Uterus (tissue), 4 donors: ENCODE results near the gene ADGRE1. TPM values are rescaled to one million over a fixed set of nuclear protein-coding genes. Genes with fewer than 3 reads are reported as not detected.

Experiments used
- DNase-seq, 2 donors: peaks; one replicate each; pipeline ENCODE4 v3.0.0-alpha.2; 2019 to 2020
- H3K27ac ChIP-seq, 2 donors: fragments of 200-600 bp; sonication (generic); 1 replicate in 1 of 2; 2 replicates in 1 of 2; pipeline ENCODE4 v1.5.1; 2016 to 2018
- H3K27me3 ChIP-seq, 2 donors: fragments of 200-600 bp; sonication (generic); one replicate each; pipeline ENCODE4 v1.5.1; 2018 to 2019; ENCODE audit warnings: control low read depth in 1 of 2
- H3K36me3 ChIP-seq, 2 donors: fragments of 200-600 bp; sonication (generic); one replicate each; pipeline ENCODE4 v1.5.1; 2019; ENCODE audit warnings: control low read depth in 1 of 2
- H3K4me1 ChIP-seq, 2 donors: fragments of 200-600 bp; sonication (generic); one replicate each; pipeline ENCODE4 v1.5.1; 2018 to 2019; ENCODE audit warnings: control low read depth in 1 of 2
- H3K4me3 ChIP-seq, 2 donors: fragments of 200-600 bp; sonication (generic); 1 replicate in 1 of 2; 2 replicates in 1 of 2; pipeline ENCODE4 v1.5.1; 2018 to 2019; ENCODE audit warnings: mild to moderate bottlenecking in 1 of 2
- H3K9me3 ChIP-seq, 2 donors: fragments of 200-600 bp; sonication (generic); one replicate each; pipeline ENCODE4 v1.5.1; 2019; ENCODE audit warnings: control low read depth in 1 of 2
- POLR2A ChIP-seq, 2 donors: fragments of 450-650 bp; IDR thresholded peaks; one replicate each; pipeline ENCODE4 v1.6.1; 2016; ENCODE audit warnings: antibody characterized with exemption in 2 of 2, mild to moderate bottlenecking in 1 of 2, moderate library complexity in 1 of 2
- intact Hi-C: fragments of 100-400 bp; cut with DNase I; formaldehyde crosslinking; loops from one replicate; pipeline ENCODE4 v1.15.1; 2023; ENCODE audit warnings: low total_unique reads
- total RNA-seq, 4 donors: library from RNA; depleted of rRNA in 3 of 4; stranded (reverse); fragments of >200 nt in 3 of 4; gene quantifications; one replicate each; pipeline versions ENCODE4 v1.1.0 to v1.2.4, GENCODE V29; 2014 to 2023
- TF ChIP-seq, protein P1 (sequence below), 4 experiments: fragments of 200-600 bp in 2 of 4; fragments of 450-650 bp in 2 of 4; sonication (generic) in 2 of 4; IDR thresholded peaks; one replicate each; pipeline ENCODE4 v1.5.1; 2016 to 2019; ENCODE audit warnings: antibody characterized with exemption in 4 of 4, mild to moderate bottlenecking in 2 of 4, moderate library complexity in 1 of 4
- donor health status: DM: yes; HTN: yes; CAD: no.

ADGRE1 gene
- total RNA-seq, 4 donors from 2014 or later: 0.21 to 1.0 TPM; not detected in 2

GRCh38 chr19:6970021-6970420 is 82.6 kb downstream of the ADGRE1 start:
- intact Hi-C loops: no loop called here
- Histone ChIP-seq H3K27ac (no peak overlapping the region), H3K36me3 (no peaks in the 10 kb centered on the region), H3K27me3 (no peaks in the 10 kb centered on the region), H3K4me3 (no peak overlapping the region), H3K9me3 (no peaks in the 10 kb centered on the region), H3K4me1 (no peaks in the 10 kb centered on the region)
- no peak for DNase-seq
- TF ChIP-seq POLR2A (IDR thresholded peaks at IDR 0.05): no peak
- TF ChIP-seq, protein P1, sequence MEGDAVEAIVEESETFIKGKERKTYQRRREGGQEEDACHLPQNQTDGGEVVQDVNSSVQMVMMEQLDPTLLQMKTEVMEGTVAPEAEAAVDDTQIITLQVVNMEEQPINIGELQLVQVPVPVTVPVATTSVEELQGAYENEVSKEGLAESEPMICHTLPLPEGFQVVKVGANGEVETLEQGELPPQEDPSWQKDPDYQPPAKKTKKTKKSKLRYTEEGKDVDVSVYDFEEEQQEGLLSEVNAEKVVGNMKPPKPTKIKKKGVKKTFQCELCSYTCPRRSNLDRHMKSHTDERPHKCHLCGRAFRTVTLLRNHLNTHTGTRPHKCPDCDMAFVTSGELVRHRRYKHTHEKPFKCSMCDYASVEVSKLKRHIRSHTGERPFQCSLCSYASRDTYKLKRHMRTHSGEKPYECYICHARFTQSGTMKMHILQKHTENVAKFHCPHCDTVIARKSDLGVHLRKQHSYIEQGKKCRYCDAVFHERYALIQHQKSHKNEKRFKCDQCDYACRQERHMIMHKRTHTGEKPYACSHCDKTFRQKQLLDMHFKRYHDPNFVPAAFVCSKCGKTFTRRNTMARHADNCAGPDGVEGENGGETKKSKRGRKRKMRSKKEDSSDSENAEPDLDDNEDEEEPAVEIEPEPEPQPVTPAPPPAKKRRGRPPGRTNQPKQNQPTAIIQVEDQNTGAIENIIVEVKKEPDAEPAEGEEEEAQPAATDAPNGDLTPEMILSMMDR (IDR thresholded peaks at IDR 0.05): no peak

GRCh38 chr19:6970443-6970842 is 83.1 kb downstream of the ADGRE1 start:
- H3K27ac ChIP-seq: no peak overlapping the region

DNA sequence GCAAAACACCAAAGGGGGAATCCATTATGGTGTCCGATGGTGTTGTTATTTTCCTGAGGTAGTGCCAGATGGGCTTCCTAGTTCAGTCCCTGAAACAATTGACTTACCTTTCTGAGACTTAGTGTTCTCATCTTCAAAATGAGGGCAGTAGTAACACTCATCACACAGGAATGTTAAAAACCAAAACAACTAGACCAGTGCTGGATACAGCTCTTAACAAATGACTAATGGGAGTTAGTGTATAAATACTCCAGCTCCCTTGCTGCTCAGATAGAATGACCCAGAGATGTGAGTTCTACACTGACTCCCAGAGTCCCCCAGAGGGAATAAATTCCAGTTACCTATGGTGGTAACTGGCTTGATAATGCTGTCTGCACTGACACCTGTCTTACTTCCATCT is 84.0 kb downstream of the ADGRE1 start:
- no peak overlapping the region for H3K4me3 ChIP-seq
- intact Hi-C loops: no loop called here
- no peaks in the 10 kb centered on the region for H3K36me3 ChIP-seq
- H3K27ac ChIP-seq: no peak overlapping the region
- no peak for DNase-seq
- TF ChIP-seq, protein P1 (IDR thresholded peaks at IDR 0.05): no peak
- TF ChIP-seq POLR2A (IDR thresholded peaks at IDR 0.05): no peak
- H3K27me3 ChIP-seq: no peaks in the 10 kb centered on the region
- no peaks in the 10 kb centered on the region for H3K9me3 ChIP-seq
- H3K4me1 ChIP-seq: no peaks in the 10 kb centered on the region

More at GRCh38 chr19:6970443-6970842, 83.1 kb downstream of the ADGRE1 start:
- Histone ChIP-seq H3K36me3 (no peaks in the 10 kb centered on the region), H3K4me1 (no peaks in the 10 kb centered on the region), H3K9me3 (no peaks in the 10 kb centered on the region), H3K4me3 (no peak overlapping the region), H3K27me3 (no peaks in the 10 kb centered on the region)
- DNase-seq: no peak
- TF ChIP-seq, protein P1 (IDR thresholded peaks at IDR 0.05): no peak
- no peak for TF ChIP-seq POLR2A (IDR thresholded peaks at IDR 0.05)
- intact Hi-C loops: no loop called here

DNA sequence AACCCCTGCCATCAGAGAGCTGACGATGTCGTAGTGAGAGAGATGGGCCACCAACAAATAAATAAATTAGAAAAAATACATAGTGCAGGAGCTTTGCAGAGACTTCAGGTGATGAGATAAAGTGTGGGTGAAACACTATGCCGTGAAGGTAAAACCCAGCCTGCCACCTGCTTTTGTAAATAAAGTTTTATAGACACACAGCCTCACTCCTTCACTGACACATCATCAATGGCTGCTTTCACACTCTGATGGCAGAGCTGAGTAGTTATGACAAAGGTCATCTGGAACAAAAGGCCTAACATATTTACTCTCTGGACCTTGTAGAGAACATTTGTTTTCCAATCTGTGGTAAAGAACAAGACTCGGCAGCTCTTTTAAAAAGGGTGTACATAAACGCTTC is 88.8 kb downstream of the ADGRE1 start:
- H3K4me1 ChIP-seq: no peaks in the 10 kb centered on the region
- no peak for DNase-seq
- H3K27me3 ChIP-seq: no peaks in the 10 kb centered on the region
- H3K4me3 ChIP-seq: no peak overlapping the region
- no peaks in the 10 kb centered on the region for H3K9me3 ChIP-seq
- TF ChIP-seq POLR2A (IDR thresholded peaks at IDR 0.05): no peak
- TF ChIP-seq, protein P1 (IDR thresholded peaks at IDR 0.05): no peak
- H3K36me3 ChIP-seq: no peaks in the 10 kb centered on the region
- intact Hi-C loops: no loop called here
- H3K27ac ChIP-seq: no peak overlapping the region

- Histone ChIP-seq H3K4me3 (no peak overlapping the region), H3K36me3 (no peaks in the 10 kb centered on the region), H3K27ac (no peak overlapping the region), H3K27me3 (no peaks in the 10 kb centered on the region), H3K4me1 (no peaks in the 10 kb centered on the region), H3K9me3 (no peaks in the 10 kb centered on the region)
- intact Hi-C loops: no loop called here
- TF ChIP-seq, protein P1 (IDR thresholded peaks at IDR 0.05): no peak
- TF ChIP-seq POLR2A (IDR thresholded peaks at IDR 0.05): no peak
- DNase-seq: no peak
These were observed 92.0 kb downstream of the ADGRE1 start for GRCh38 chr19:6979399-6979798.
